B cell (primary cell): Measurements from ENCODE around the gene CCDC124. TPM values are rescaled to one million over a fixed set of nuclear protein-coding genes. Genes with fewer than 3 reads are reported as not detected.
A peak's percentile ranks its signal among the peaks of the same experiment; 100 is the strongest.

Source experiments
- ATAC-seq: fragments of 200-7000 bp; cut with Tn5 transposase; one replicate; pipeline ENCODE4 v1.10.0; 2021; ENCODE audit warnings: low read depth, mild to moderate bottlenecking, moderate number of reproducible peaks, moderate library complexity
- CTCF ChIA-PET: fragments of 350-600 bp; sonication (Branson Sonifier 250); formaldehyde crosslinking; loops from one replicate; lab custom pipeline; 2021; ENCODE audit warnings: antibody characterized with exemption, inconsistent platforms; lab: Charles Lee
- POLR2A ChIA-PET: fragments of 350-600 bp; sonication (Branson Sonifier 250); formaldehyde crosslinking; loops from one replicate; lab custom pipeline; 2021; ENCODE audit warnings: antibody characterized with exemption; lab: Charles Lee
- DNase-seq: peaks from one replicate; pipeline ENCODE4 v3.0.0; 2013
- H2AFZ ChIP-seq: 2 replicates; pipeline ENCODE4 v1.6.1; 2012; ENCODE audit warnings: mild to moderate bottlenecking, low read depth, low read length; ENCODE audit not compliant: insufficient read depth, poor library complexity, severe bottlenecking
- H3K27ac ChIP-seq, 2 donors: 1 replicate in 1 of 2; 2 replicates in 1 of 2; pipeline ENCODE4 v1.5.1; 2012 to 2013; ENCODE audit warnings: low read length in 2 of 2, mild to moderate bottlenecking in 2 of 2, moderate library complexity in 1 of 2
- H3K27me3 ChIP-seq, 4 experiments: fragments of 200-600 bp in 1 of 4; sonication (generic) in 1 of 4; replicated peaks in 1 of 4; 1 replicate in 2 of 4; 2 replicates in 2 of 4; pipeline versions ENCODE4 v1.6.1 to v1.7.0; 2013 to 2016; ENCODE audit warnings: low read length in 3 of 4, mild to moderate bottlenecking in 2 of 4, mixed read lengths in 1 of 4, moderate library complexity in 1 of 4; ENCODE audit not compliant: insufficient read depth in 4 of 4, control insufficient read depth in 3 of 4; ENCODE audit errors: control extremely low read depth in 1 of 4
- H3K36me3 ChIP-seq, 2 experiments: replicated peaks in 1 of 2; 1 replicate in 1 of 2; 2 replicates in 1 of 2; pipeline versions ENCODE4 v1.6.1 to v1.7.1; 2013; ENCODE audit warnings: low read length in 1 of 2; ENCODE audit not compliant: insufficient read depth in 2 of 2, control insufficient read depth in 1 of 2; ENCODE audit errors: control extremely low read depth in 1 of 2, extremely low read depth in 1 of 2
- H3K4me1 ChIP-seq, 2 donors: fragments of 200-600 bp in 1 of 2; sonication (generic) in 1 of 2; 1 replicate in 1 of 2; 2 replicates in 1 of 2; pipeline versions ENCODE4 v1.5.1 to v1.6.1; 2013 to 2017; ENCODE audit warnings: low read length in 2 of 2; ENCODE audit not compliant: control insufficient read depth in 2 of 2, insufficient read depth in 2 of 2
- H3K4me2 ChIP-seq: replicated peaks from 2 replicates; pipeline ENCODE3; 2012; ENCODE audit warnings: mild to moderate bottlenecking, low read depth, low read length; ENCODE audit not compliant: poor library complexity, severe bottlenecking
- H3K4me3 ChIP-seq, 5 experiments: fragments of 200-600 bp in 1 of 5; sonication (generic) in 1 of 5; 1 replicate in 3 of 5; 2 replicates in 2 of 5; pipeline versions ENCODE4 v1.5.1 to v1.7.0; 2011 to 2016; ENCODE audit warnings: low read length in 4 of 5, mild to moderate bottlenecking in 4 of 5, low read depth in 2 of 5, control low read depth in 1 of 5, moderate library complexity in 1 of 5; ENCODE audit not compliant: insufficient read depth in 1 of 5; ENCODE audit errors: control extremely low read depth in 1 of 5, extremely low read depth in 1 of 5
- H3K79me2 ChIP-seq: fragments of 200-600 bp; sonication (generic); one replicate; pipeline ENCODE4 v1.6.0; 2016; ENCODE audit warnings: low read length; ENCODE audit not compliant: control insufficient read depth, insufficient read depth
- H3K9ac ChIP-seq: fragments of 200-600 bp; sonication (generic); 2 replicates; pipeline ENCODE4 v1.6.1; 2017; ENCODE audit warnings: mild to moderate bottlenecking, low read length, moderate library complexity
- H3K9me3 ChIP-seq, 3 donors: one replicate each; pipeline versions ENCODE4 v1.6.1 to v1.7.1; 2013; ENCODE audit warnings: low read length in 2 of 3; ENCODE audit not compliant: control insufficient read depth in 2 of 3, insufficient read depth in 1 of 3; ENCODE audit errors: control extremely low read depth in 1 of 3
- H4K20me1 ChIP-seq: 2 replicates; pipeline ENCODE4 v1.6.0; 2012; ENCODE audit warnings: mild to moderate bottlenecking, low read length; ENCODE audit not compliant: insufficient read depth, control insufficient read depth, poor library complexity, severe bottlenecking
- H3K27ac Mint-ChIP-seq: one replicate; pipeline ENCODE4 v1.8.0; 2021; ENCODE audit warnings: mixed read lengths
- H3K27me3 Mint-ChIP-seq: one replicate; pipeline ENCODE4 v1.8.0; 2021; ENCODE audit warnings: mixed read lengths
- H3K4me1 Mint-ChIP-seq: one replicate; pipeline ENCODE4 v1.8.0; 2021; ENCODE audit warnings: mixed read lengths
- H3K4me3 Mint-ChIP-seq: one replicate; pipeline ENCODE4 v1.8.0; 2021; ENCODE audit warnings: mixed read lengths
- H3K9me3 Mint-ChIP-seq: one replicate; pipeline ENCODE4 v1.8.0; 2022; ENCODE audit warnings: mixed read lengths; ENCODE audit not compliant: insufficient read depth
- CTCF ChIP-seq: fragments of 200-600 bp; IDR thresholded peaks from one replicate; pipeline ENCODE4 v1.8.0; 2022; ENCODE audit warnings: antibody characterized with exemption, mild to moderate bottlenecking
- EZH2 ChIP-seq: IDR thresholded peaks from 2 replicates; pipeline ENCODE4 v1.6.1; 2012; ENCODE audit warnings: borderline replicate concordance, low read depth, mild to moderate bottlenecking, moderate library complexity, low read length; ENCODE audit not compliant: insufficient read depth, poor library complexity, severe bottlenecking
- WGBS: methylation state at CpG from one replicate; pipeline ENCODE4 v1.1.5; 2013; ENCODE audit warnings: missing lambda C conversion rate; ENCODE audit not compliant: insufficient coverage; 5-methylcytosine and 5-hydroxymethylcytosine counted together
- intact Hi-C: fragments of 100-400 bp; cut with micrococcal nuclease; formaldehyde crosslinking; loops from one replicate; pipeline ENCODE4 v1.10.0; 2022
- polyA plus RNA-seq: library from polyadenylated mRNA; depleted of rRNA; stranded (reverse); fragments of >200 nt; gene quantifications from 2 replicates; pipeline ENCODE4 v1.2.3, GENCODE V29; 2012
- total RNA-seq, 2 donors: library from RNA; stranded (reverse); fragments of 120-200 nt in 1 of 2; gene quantifications; 1 replicate in 1 of 2; 2 replicates in 1 of 2; pipeline versions ENCODE4 v1.2.3 to v1.2.4, GENCODE V29; 2013 to 2022

The CCDC124 gene
- total and polyA plus RNA-seq, 2 donors (not counting 1 experiment from before 2014, with no cell fraction given) = 25.0 to 57.8 TPM

GRCh38 chr19:17936379-17936778 is 3.6 kb downstream of the CCDC124 start:
- Histone ChIP-seq H3K4me1 (peaks cover 11 to 23% of the 10 kb centered on the region in 2 donors), H2AFZ (no peak overlapping the region), H3K9me3 (peaks cover 0 to 5% (median 0%) of the 10 kb centered on the region in 3 donors), H3K4me3 (no peak overlapping the region), H3K27me3 (no peaks in the 10 kb centered on the region), H3K4me2 (no peak overlapping the region), H3K79me2 (peaks cover 41% of the 10 kb centered on the region), H3K9ac (no peak overlapping the region), H3K36me3 (peaks cover 0 to 6% of the 10 kb centered on the region in 2 experiments), H4K20me1 (no peaks in the 10 kb centered on the region), H3K27ac (no peak overlapping the region)
- H3K27me3 Mint-ChIP-seq = no peaks in the 10 kb centered on the region
- no peak for ATAC-seq
- H3K27ac Mint-ChIP-seq = no peak overlapping the region
- peak; percentile 26 for DNase-seq
- 93% methylated on average over 20 of the region's 21 CpGs for WGBS
- peaks cover 24% of the 10 kb centered on the region for H3K4me1 Mint-ChIP-seq
- CTCF ChIA-PET = interaction anchor here (0.6 to 11.7 kb wide), 5 partner anchors 9 to 217 kb away, joined by 3 to 374 read pairs (median 51); partner anchors contain the start of genes JAK3, MAP1S and RPL18A
- intact Hi-C loops = no loop called here
- no peak overlapping the region for H3K4me3 Mint-ChIP-seq
- TF ChIP-seq EZH2 = no peak
- TF ChIP-seq CTCF = no peak
- no peaks in the 10 kb centered on the region for H3K9me3 Mint-ChIP-seq
- POLR2A ChIA-PET = interaction anchor here (0.5 to 0.9 kb wide), 2 partner anchors 9 to 120 kb away, joined by 4 to 8 read pairs; no protein-coding TSS in a partner anchor

- Histone ChIP-seq H3K9me3 (peaks cover 0 to 5% (median 0%) of the 10 kb centered on the region in 3 donors), H3K4me2 (no peak overlapping the region), H3K9ac (no peak overlapping the region), H4K20me1 (no peaks in the 10 kb centered on the region), H3K4me1 (peaks cover 6 to 13% of the 10 kb centered on the region in 2 donors), H2AFZ (no peak overlapping the region), H3K27ac (no peak overlapping the region), H3K79me2 (peaks cover 41% of the 10 kb centered on the region), H3K36me3 (peaks cover 0 to 13% of the 10 kb centered on the region in 2 experiments), H3K4me3 (no peak overlapping the region), H3K27me3 (no peaks in the 10 kb centered on the region)
- intact Hi-C loops = no loop called here
- peak; percentile 18 for DNase-seq
- ChIA-PET POLR2A (interaction anchor here (1.3 to 2.3 kb wide), 3 partner anchors 58 to 78 kb away, joined by 3 to 8 read pairs (median 7); partner anchors contain the start of gene RPL18A), CTCF (interaction anchor here (0.6 to 11.7 kb wide), 26 partner anchors 8 to 451 kb away, joined by 3 to 374 read pairs (median 5); partner anchors contain the start of genes JAK3, MPV17L2, PIK3R2 and RPL18A)
- ATAC-seq = no peak
- Mint-ChIP-seq H3K27ac (no peak overlapping the region), H3K4me1 (peaks cover 17% of the 10 kb centered on the region), H3K4me3 (no peak overlapping the region), H3K9me3 (no peaks in the 10 kb centered on the region), H3K27me3 (no peaks in the 10 kb centered on the region)
- 89% methylated on average over 3 of the region's 9 CpGs for WGBS
- TF ChIP-seq EZH2 = no peak
- TF ChIP-seq CTCF = no peak
Observed at GRCh38 chr19:17937371-17937900, 4.6 kb downstream of the CCDC124 start.
